Ectodermal cell (in vitro differentiated cells): ENCODE data around the gene GRK6.

Experiments used
- H3K27ac ChIP-seq: 2 replicates; pipeline ENCODE4 v1.7.0; 2013; ENCODE audit warnings: mild to moderate bottlenecking, low read depth, low read length; ENCODE audit not compliant: insufficient read depth, poor library complexity, severe bottlenecking
- H3K27me3 ChIP-seq: 2 replicates; pipeline ENCODE4 v1.7.0; 2013; ENCODE audit warnings: mild to moderate bottlenecking, low read length; ENCODE audit not compliant: insufficient read depth, control insufficient read depth, poor library complexity, severe bottlenecking
- H3K36me3 ChIP-seq: one replicate; pipeline ENCODE4 v1.7.0; 2013; ENCODE audit warnings: low read length; ENCODE audit not compliant: control insufficient read depth, insufficient read depth
- H3K4me1 ChIP-seq: one replicate; pipeline ENCODE4 v1.7.0; 2013; ENCODE audit warnings: low read length; ENCODE audit not compliant: control insufficient read depth, insufficient read depth
- H3K4me3 ChIP-seq: 2 replicates; pipeline ENCODE4 v1.7.0; 2013; ENCODE audit warnings: low read depth, low read length, control low read depth; ENCODE audit not compliant: insufficient read depth
- H3K9me3 ChIP-seq: 2 replicates; pipeline ENCODE4 v1.7.0; 2013; ENCODE audit warnings: mild to moderate bottlenecking, low read length, moderate library complexity; ENCODE audit not compliant: control insufficient read depth
- WGBS, 2 experiments: methylation state at CpG; one replicate each; pipeline ENCODE4 v1.1.7; 2013; ENCODE audit warnings: missing lambda C conversion rate in 2 of 2; 5-methylcytosine and 5-hydroxymethylcytosine counted together

The GRK6 gene

GRCh38 chr5:177447066-177447610 is 20.7 kb downstream of the GRK6 start:
- no peaks in the 10 kb centered on the region for H3K27me3 ChIP-seq
- peaks cover 24% of the 10 kb centered on the region for H3K4me1 ChIP-seq
- H3K9me3 ChIP-seq: no peaks in the 10 kb centered on the region
- H3K27ac ChIP-seq: peak overlapping the region; percentile 90
- H3K4me3 ChIP-seq: peak overlapping the region; percentile 49
- no peaks in the 10 kb centered on the region for H3K36me3 ChIP-seq
- WGBS, 2 experiments: 0% methylated on average over 37 to 46 of the region's 52 CpGs

GRCh38 chr5:177447611-177448243 is 21.3 kb downstream of the GRK6 start:
- H3K9me3 ChIP-seq: no peaks in the 10 kb centered on the region
- peak overlapping the region; percentile 87 for H3K27ac ChIP-seq
- peak overlapping the region; percentile 49 for H3K4me3 ChIP-seq
- no peaks in the 10 kb centered on the region for H3K27me3 ChIP-seq
- H3K36me3 ChIP-seq: no peaks in the 10 kb centered on the region
- H3K4me1 ChIP-seq: peaks cover 24% of the 10 kb centered on the region
- WGBS, 2 experiments: 8 to 9% methylated on average over 23 of the region's 23 CpGs

- H3K9me3 ChIP-seq: no peaks in the 10 kb centered on the region
- peaks cover 24% of the 10 kb centered on the region for H3K4me1 ChIP-seq
- H3K27me3 ChIP-seq: no peaks in the 10 kb centered on the region
- H3K36me3 ChIP-seq: no peaks in the 10 kb centered on the region
- 90% methylated on average over 6 of the region's 6 CpGs for WGBS, 2 experiments
- no peak overlapping the region for H3K4me3 ChIP-seq
- peak overlapping the region; percentile 87 for H3K27ac ChIP-seq
Measured at GRCh38 chr5:177448244-177448950, 21.9 kb downstream of the GRK6 start.

- Histone ChIP-seq H3K27me3 (no peaks in the 10 kb centered on the region), H3K4me3 (no peak overlapping the region), H3K27ac (no peak overlapping the region), H3K4me1 (peaks cover 24% of the 10 kb centered on the region), H3K36me3 (no peaks in the 10 kb centered on the region), H3K9me3 (no peaks in the 10 kb centered on the region)
- WGBS, 2 experiments: 91 to 92% methylated on average over 18 of the region's 18 CpGs
Measured at GRCh38 chr5:177449140-177450061, 22.9 kb downstream of the GRK6 start.

- Histone ChIP-seq H3K9me3 (no peaks in the 10 kb centered on the region), H3K36me3 (no peaks in the 10 kb centered on the region), H3K4me1 (peaks cover 24% of the 10 kb centered on the region), H3K4me3 (no peak overlapping the region), H3K27me3 (no peaks in the 10 kb centered on the region), H3K27ac (no peak overlapping the region)
- 93 to 96% methylated on average over 8 to 9 of the region's 10 CpGs for WGBS, 2 experiments
Measured at GRCh38 chr5:177450667-177451424, 24.4 kb downstream of the GRK6 start.

GRCh38 chr5:177452688-177453638 is 26.5 kb downstream of the GRK6 start:
- Histone ChIP-seq H3K27ac (no peak overlapping the region), H3K4me1 (peaks cover 30% of the 10 kb centered on the region), H3K27me3 (no peaks in the 10 kb centered on the region), H3K9me3 (no peaks in the 10 kb centered on the region), H3K4me3 (no peak overlapping the region), H3K36me3 (peaks cover 9% of the 10 kb centered on the region)
- 90 to 91% methylated on average over 17 of the region's 17 CpGs for WGBS, 2 experiments

GRCh38 chr5:177453852-177454396 is 27.4 kb downstream of the GRK6 start:
- WGBS, 2 experiments: 12 to 14% methylated on average over 30 to 31 of the region's 31 CpGs
- no peak overlapping the region for H3K27ac ChIP-seq
- H3K4me1 ChIP-seq: peaks cover 24% of the 10 kb centered on the region
- no peaks in the 10 kb centered on the region for H3K27me3 ChIP-seq
- H3K36me3 ChIP-seq: peaks cover 16% of the 10 kb centered on the region
- peak overlapping the region; percentile 68 for H3K4me3 ChIP-seq
- no peaks in the 10 kb centered on the region for H3K9me3 ChIP-seq

- 0% methylated on average over 84 of the region's 84 CpGs for WGBS, 2 experiments
- H3K36me3 ChIP-seq: peaks cover 22% of the 10 kb centered on the region
- H3K27me3 ChIP-seq: no peaks in the 10 kb centered on the region
- H3K4me1 ChIP-seq: peaks cover 18% of the 10 kb centered on the region
- peak overlapping the region; percentile 89 for H3K27ac ChIP-seq
- H3K9me3 ChIP-seq: no peaks in the 10 kb centered on the region
- H3K4me3 ChIP-seq: peak overlapping the region; percentile 68
Measured at GRCh38 chr5:177454397-177455035, 28.0 kb downstream of the GRK6 start.
